Measurements from ENCODE around the gene VDAC1. TPM values are rescaled to one million over a fixed set of nuclear protein-coding genes. Genes with fewer than 3 reads are reported as not detected.

VDAC1 gene
- total RNA-seq, 1 experiment from 2014 or later, result 395 TPM

DNA sequence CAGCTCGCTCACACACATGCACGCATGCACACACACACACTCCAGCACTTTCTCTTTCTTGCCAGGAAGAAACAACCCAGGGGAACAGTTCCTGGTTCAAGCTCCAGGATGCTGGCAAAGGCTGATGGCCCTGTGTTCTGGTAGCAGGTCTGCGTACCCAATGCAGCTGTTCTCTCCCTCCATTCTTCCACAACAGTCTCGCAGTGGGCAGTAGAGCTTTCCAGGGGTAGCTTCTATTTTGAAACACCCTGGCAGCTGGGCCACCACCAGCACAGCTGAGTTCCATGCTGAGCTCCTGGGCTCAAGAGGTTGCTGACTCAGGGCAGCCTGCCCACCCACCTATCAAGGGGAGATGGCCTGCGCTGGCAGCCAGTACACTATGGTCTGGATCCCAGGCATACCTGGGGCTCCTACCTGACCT, 4.7 kb downstream of the VDAC1 start (continued):
- TF ChIP-seq, protein P1, sequence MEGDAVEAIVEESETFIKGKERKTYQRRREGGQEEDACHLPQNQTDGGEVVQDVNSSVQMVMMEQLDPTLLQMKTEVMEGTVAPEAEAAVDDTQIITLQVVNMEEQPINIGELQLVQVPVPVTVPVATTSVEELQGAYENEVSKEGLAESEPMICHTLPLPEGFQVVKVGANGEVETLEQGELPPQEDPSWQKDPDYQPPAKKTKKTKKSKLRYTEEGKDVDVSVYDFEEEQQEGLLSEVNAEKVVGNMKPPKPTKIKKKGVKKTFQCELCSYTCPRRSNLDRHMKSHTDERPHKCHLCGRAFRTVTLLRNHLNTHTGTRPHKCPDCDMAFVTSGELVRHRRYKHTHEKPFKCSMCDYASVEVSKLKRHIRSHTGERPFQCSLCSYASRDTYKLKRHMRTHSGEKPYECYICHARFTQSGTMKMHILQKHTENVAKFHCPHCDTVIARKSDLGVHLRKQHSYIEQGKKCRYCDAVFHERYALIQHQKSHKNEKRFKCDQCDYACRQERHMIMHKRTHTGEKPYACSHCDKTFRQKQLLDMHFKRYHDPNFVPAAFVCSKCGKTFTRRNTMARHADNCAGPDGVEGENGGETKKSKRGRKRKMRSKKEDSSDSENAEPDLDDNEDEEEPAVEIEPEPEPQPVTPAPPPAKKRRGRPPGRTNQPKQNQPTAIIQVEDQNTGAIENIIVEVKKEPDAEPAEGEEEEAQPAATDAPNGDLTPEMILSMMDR (IDR thresholded peaks at IDR 0.05), result no peak

DNA sequence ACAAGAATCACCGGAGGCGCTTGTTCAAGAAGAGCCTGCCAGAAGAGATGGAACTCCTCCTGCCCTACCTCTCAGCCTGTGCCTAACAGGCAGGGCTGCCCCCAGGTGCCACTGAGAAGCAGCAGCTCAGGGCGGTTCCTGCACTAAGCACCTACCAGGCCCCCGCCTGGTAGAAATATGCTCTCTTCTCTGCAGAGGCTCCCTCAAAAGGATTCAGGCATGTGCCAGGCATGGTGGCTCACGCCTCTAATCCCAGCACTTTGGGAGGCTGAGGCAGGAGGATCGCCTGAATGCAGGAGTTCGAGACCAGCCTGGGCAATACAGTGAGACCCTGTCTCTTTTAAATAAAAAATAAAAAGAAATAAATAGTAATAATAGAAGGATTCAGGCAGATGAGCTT, 6.0 kb downstream of the VDAC1 start:
- ChIA-PET POLR2A (no interaction called here), CTCF (interaction anchor here (1.0 kb wide), 1 partner anchor 20 kb away, joined by 5 read pairs; no protein-coding TSS in a partner anchor)
- peaks cover 88% of the 10 kb centered on the region for H3K4me1 ChIP-seq (ENCODE audit: control insufficient read depth, insufficient read depth, low read length)

DNA sequence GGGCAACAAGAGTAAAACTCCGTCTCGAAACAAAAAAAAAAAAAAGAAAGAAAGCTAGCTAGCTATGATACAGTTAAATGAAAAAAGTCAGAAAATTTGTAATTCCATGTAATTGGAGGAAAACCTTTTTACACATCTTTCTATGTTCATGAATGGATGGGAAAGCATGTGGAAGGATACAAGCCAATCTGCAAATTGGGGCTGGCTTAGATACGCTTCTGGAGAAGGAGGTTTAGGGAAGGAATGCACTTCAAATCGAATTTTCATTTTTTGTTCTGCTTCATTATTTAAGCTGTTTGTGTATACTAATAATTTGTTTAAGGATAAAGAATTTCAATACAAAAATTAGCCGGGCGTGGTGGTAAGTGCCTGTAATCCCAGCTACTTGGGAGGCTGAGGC, 6.7 kb downstream of the VDAC1 start:
- Histone ChIP-seq H3K36me3 (ENCODE audit: control insufficient read depth, insufficient read depth, low read length) (no peaks in the 10 kb centered on the region; the same call in 1 of the 2 replicates), H3K9me3 (ENCODE audit: control insufficient read depth, insufficient read depth, low read depth, low read length) (no peaks in the 10 kb centered on the region), H3K4me1 (ENCODE audit: control insufficient read depth, insufficient read depth, low read length) (peaks cover 93% of the 10 kb centered on the region), H3K27me3 (ENCODE audit: control insufficient read depth, insufficient read depth, low read length) (no peaks in the 10 kb centered on the region), H3K4me3 (ENCODE audit: low read depth in 2 of 2, low read length in 2 of 2) (no peak overlapping the region), H3K27ac (ENCODE audit: low read length) (no peak overlapping the region)
- intact Hi-C loops (cut with micrococcal nuclease; ENCODE audit: unreplicated experiment) (no loop called here), in situ Hi-C loops (cut with HindIII; ENCODE audit: low pct_unique_long_range_greater_than_20kb, low sequenced_read_pairs) (no loop called here)
- DNase-seq (ENCODE audit: low read depth, low spot score) (no peak), ATAC-seq (no peak)
- ChIA-PET CTCF (interaction anchor here (0.7 to 1.0 kb wide), 2 partner anchors 19 to 49 kb away, joined by 4 to 5 read pairs; no protein-coding TSS in a partner anchor), POLR2A (no interaction called here)
- BruUV-seq (replicated peaks), result no TSS peak
- no peak for TF ChIP-seq POLR2AphosphoS5 (IDR thresholded peaks at IDR 0.05; ENCODE audit: low read depth, low read length)

More for the DNA sequence above, 6.0 kb downstream of the VDAC1 start:
- in situ Hi-C loops (cut with HindIII; ENCODE audit: low pct_unique_long_range_greater_than_20kb, low sequenced_read_pairs), result no loop called here
- H3K4me3 ChIP-seq (ENCODE audit: low read depth in 2 of 2, low read length in 2 of 2), result no peak overlapping the region
- intact Hi-C loops (cut with micrococcal nuclease; ENCODE audit: unreplicated experiment), result no loop called here
- H3K27me3 ChIP-seq (ENCODE audit: control insufficient read depth, insufficient read depth, low read length), result no peaks in the 10 kb centered on the region
- ATAC-seq, result no peak
- H3K27ac ChIP-seq (ENCODE audit: low read length), result peak overlapping the region; percentile 55; the same call in 1 of the 2 replicates
- BruUV-seq (replicated peaks), result no TSS peak
- H3K9me3 ChIP-seq (ENCODE audit: control insufficient read depth, insufficient read depth, low read depth, low read length), result no peaks in the 10 kb centered on the region
- H3K36me3 ChIP-seq (ENCODE audit: control insufficient read depth, insufficient read depth, low read length), result peaks cover 6% of the 10 kb centered on the region; the same call in 1 of the 2 replicates
- no peak for DNase-seq (ENCODE audit: low read depth, low spot score)
- TF ChIP-seq, protein P2, sequence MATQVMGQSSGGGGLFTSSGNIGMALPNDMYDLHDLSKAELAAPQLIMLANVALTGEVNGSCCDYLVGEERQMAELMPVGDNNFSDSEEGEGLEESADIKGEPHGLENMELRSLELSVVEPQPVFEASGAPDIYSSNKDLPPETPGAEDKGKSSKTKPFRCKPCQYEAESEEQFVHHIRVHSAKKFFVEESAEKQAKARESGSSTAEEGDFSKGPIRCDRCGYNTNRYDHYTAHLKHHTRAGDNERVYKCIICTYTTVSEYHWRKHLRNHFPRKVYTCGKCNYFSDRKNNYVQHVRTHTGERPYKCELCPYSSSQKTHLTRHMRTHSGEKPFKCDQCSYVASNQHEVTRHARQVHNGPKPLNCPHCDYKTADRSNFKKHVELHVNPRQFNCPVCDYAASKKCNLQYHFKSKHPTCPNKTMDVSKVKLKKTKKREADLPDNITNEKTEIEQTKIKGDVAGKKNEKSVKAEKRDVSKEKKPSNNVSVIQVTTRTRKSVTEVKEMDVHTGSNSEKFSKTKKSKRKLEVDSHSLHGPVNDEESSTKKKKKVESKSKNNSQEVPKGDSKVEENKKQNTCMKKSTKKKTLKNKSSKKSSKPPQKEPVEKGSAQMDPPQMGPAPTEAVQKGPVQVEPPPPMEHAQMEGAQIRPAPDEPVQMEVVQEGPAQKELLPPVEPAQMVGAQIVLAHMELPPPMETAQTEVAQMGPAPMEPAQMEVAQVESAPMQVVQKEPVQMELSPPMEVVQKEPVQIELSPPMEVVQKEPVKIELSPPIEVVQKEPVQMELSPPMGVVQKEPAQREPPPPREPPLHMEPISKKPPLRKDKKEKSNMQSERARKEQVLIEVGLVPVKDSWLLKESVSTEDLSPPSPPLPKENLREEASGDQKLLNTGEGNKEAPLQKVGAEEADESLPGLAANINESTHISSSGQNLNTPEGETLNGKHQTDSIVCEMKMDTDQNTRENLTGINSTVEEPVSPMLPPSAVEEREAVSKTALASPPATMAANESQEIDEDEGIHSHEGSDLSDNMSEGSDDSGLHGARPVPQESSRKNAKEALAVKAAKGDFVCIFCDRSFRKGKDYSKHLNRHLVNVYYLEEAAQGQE (IDR thresholded peaks at IDR 0.05; ENCODE audit: insufficient read depth in 1 of 2, low read depth in 2 of 2, low read length in 1 of 2), result no peak
- no peak for TF ChIP-seq POLR2AphosphoS5 (IDR thresholded peaks at IDR 0.05; ENCODE audit: low read depth, low read length)
- TF ChIP-seq TCF7L2 (IDR thresholded peaks at IDR 0.05; ENCODE audit: low read depth, low read length), result no peak
- TF ChIP-seq, protein P1 (IDR thresholded peaks at IDR 0.05), result no peak
- no peak for TF ChIP-seq SIN3A (IDR thresholded peaks at IDR 0.05; ENCODE audit: borderline replicate concordance, insufficient read depth, low read depth, low read length)
